Activated naive CD8-positive, alpha-beta T cell (primary cell): ENCODE measurements around the gene PRKAA1.
"Not testable (repeated sequence)": the region's sequence is repeated elsewhere in the genome, so short reads cannot be mapped to it uniquely, and the experiment has no call there.

Source experiments
- H3K27ac Mint-ChIP-seq: one replicate; pipeline ENCODE4 v1.8.0; 2021; ENCODE audit warnings: mixed read lengths
- H3K27me3 Mint-ChIP-seq: one replicate; pipeline ENCODE4 v1.8.0; 2021; ENCODE audit warnings: mixed read lengths
- H3K36me3 Mint-ChIP-seq: one replicate; pipeline ENCODE4 v1.8.0; 2021; ENCODE audit warnings: mixed read lengths
- H3K4me1 Mint-ChIP-seq: one replicate; pipeline ENCODE4 v1.8.0; 2021; ENCODE audit warnings: low read depth, mixed read lengths
- H3K4me3 Mint-ChIP-seq: one replicate; pipeline ENCODE4 v1.8.0; 2021; ENCODE audit warnings: mild to moderate bottlenecking, mixed read lengths
- H3K9me3 Mint-ChIP-seq: one replicate; pipeline ENCODE4 v1.8.0; 2021; ENCODE audit warnings: low read depth, mixed read lengths

PRKAA1 gene

DNA sequence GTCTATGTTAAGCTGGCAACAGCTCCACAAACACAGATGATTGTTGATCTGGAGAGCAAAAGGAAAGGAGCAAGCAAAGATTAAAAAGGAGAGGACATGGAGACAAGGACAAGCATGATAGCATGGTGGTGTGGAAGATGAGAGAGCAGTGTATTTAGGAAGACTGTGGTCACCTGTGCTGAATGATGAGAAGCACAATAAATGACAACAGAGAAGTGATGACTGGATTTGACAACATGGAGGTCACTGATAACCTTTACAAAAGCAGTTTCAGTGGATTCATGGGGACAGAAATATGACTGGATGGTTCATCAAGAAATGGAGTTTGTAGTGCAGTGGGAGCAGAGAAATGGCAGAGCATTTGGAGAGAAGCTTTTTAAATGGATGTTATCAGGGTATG lies 62.6 kb downstream of the PRKAA1 start:
- Mint-ChIP-seq H3K4me3 (no peak overlapping the region), H3K36me3 (peaks cover 15% of the 10 kb centered on the region), H3K4me1 (peaks cover 26% of the 10 kb centered on the region), H3K27ac (peak overlapping the region; percentile 12), H3K9me3 (no peaks in the 10 kb centered on the region), H3K27me3 (no peaks in the 10 kb centered on the region)

DNA sequence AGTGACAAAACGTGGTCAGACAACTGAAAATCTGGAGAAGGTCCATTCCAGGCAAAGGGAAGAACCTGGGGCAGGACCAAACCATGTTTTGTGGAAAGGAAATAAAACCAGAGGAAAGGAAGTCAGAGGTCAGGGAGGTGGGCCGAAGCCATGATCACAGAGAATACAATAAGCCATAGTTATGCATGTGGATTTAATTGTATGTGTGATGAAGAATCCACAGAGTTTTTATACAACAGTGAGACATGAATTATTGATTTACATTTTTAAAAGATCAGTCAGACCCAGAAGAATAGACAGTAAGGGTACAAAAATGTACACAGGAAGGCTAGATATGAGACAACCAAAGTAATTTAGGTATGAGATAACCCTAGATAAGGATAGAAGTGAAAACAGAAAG lies 63.2 kb downstream of the PRKAA1 start:
- Mint-ChIP-seq H3K4me3 (no peak overlapping the region), H3K27ac (peak overlapping the region; percentile 30), H3K4me1 (peaks cover 28% of the 10 kb centered on the region), H3K9me3 (no peaks in the 10 kb centered on the region), H3K27me3 (no peaks in the 10 kb centered on the region), H3K36me3 (peaks cover 11% of the 10 kb centered on the region)

DNA sequence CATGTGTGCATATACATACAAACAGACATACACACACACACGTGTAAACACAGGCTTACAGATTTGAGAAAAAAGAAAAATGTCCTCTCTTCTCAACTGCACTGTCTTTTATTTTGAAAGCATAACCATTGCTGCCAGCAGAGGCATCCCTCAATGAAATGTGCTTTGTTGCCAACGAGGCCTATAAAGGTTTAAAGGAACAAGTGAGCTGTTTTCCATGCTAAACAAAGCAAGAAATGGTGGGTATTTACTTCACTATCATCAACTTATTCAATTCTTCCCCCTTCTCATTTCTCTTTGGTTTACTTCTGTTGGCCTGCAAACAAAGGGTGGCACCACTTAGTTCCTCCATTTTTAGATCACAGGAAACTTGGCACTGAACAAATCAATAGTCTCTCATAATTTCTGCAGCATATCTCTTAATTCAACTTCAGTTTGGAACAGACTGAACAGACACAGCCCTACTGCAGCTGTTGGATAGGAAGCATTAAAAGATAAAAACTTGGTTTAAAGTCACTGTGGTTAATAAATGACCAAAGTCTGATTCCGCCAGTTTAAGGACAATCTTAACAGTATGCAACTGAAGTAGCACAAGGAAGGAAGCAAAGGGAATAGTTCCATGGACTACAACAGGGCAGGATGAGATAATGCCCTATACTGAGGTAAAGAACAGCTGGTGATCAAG lies 64.2 kb downstream of the PRKAA1 start:
- Mint-ChIP-seq H3K27ac (no peak overlapping the region), H3K9me3 (no peaks in the 10 kb centered on the region), H3K36me3 (peaks cover 12% of the 10 kb centered on the region), H3K4me3 (no peak overlapping the region), H3K4me1 (peaks cover 28% of the 10 kb centered on the region), H3K27me3 (no peaks in the 10 kb centered on the region)

DNA sequence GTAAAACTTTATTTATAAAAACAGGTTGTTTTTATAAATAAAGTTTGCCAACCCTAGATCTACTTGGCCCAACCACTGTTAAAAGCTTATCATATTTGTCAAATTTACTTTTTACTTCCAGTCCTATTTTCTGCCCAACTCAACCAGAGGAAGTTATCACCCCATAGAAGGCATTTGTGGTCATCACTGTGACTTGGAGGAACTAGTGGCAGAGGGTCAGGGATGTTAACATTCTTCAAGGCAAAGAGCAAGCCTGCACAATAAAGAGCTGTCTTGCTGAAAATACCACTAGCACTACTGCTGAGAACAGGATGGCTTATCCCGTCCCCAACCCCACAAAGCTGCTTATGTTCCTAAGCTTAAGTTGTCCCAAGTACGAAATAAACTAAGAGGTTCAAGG lies 64.7 kb downstream of the PRKAA1 start:
- no peak overlapping the region for H3K4me3 Mint-ChIP-seq
- no peaks in the 10 kb centered on the region for H3K9me3 Mint-ChIP-seq
- no peak overlapping the region for H3K27ac Mint-ChIP-seq
- peaks cover 10% of the 10 kb centered on the region for H3K36me3 Mint-ChIP-seq
- peaks cover 28% of the 10 kb centered on the region for H3K4me1 Mint-ChIP-seq
- H3K27me3 Mint-ChIP-seq: no peaks in the 10 kb centered on the region

DNA sequence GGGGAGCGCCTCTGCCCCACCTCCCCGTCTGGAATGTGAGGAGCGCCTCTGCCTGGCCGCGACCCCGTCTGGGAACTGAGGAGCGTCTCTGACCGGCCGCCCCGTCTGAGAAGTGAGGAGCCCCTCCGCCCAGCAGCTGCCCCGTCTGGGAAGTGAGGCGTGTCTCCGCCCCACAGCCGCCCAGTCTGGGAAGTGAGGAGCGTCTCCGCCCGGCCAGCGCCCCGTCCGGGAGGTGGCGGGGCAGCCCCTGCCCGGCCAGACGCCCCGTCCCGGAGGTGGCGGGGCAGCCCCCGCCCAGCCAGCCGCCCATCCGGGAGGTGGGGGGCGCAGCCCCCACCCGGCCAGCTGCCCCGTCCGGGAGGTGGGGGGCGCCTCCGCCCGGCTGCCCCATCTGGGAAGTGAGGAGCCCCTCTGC lies 75.7 kb downstream of the PRKAA1 start:
- H3K9me3 Mint-ChIP-seq, H3K4me1 Mint-ChIP-seq, H3K27ac Mint-ChIP-seq, H3K27me3 Mint-ChIP-seq, H3K4me3 Mint-ChIP-seq: not testable (repeated sequence)
- peaks cover 15% of the 10 kb centered on the region for H3K36me3 Mint-ChIP-seq

DNA sequence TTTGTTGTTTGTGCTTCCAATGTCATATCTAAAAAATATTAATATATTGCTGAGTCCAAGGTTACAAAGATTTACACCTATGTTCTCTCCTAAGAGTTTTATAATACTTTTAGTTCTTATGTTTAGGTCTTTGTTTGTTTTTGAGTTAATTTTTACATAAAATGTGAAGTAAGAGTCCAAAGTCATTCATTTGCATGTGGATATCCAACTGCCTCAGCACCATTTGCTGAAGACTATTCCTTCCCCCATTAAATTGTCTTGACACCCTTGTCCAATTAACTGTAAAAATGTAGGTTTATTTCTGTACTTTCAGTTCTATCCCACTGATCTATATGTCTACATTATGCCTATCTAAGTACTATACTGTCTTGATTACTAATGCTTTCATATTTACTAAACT lies 78.1 kb downstream of the PRKAA1 start:
- Mint-ChIP-seq H3K4me3 (no peak overlapping the region), H3K9me3 (peaks cover 4% of the 10 kb centered on the region), H3K27ac (no peak overlapping the region), H3K4me1 (peaks cover 14% of the 10 kb centered on the region), H3K36me3 (peaks cover 18% of the 10 kb centered on the region), H3K27me3 (no peaks in the 10 kb centered on the region)

DNA sequence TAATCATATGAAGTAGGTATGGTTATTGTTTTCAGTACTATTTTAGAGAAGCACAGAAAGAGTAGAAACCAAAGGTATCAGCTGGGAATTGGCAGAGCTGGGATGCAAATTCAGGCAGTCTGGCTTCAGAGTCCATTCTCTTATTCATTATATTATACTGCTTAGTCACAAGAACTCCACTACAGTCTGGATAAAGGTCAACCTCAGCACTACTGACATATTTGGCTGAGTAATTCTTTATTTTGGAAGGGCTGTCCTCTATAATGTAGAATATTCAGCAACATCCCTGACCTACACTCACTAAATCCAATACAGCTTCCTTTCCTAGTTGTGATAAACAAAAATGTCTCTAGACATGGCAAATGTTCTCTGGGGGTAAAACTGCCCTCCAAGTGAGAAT lies 80.9 kb downstream of the PRKAA1 start:
- H3K4me3 Mint-ChIP-seq: no peak overlapping the region
- H3K27ac Mint-ChIP-seq: no peak overlapping the region
- no peaks in the 10 kb centered on the region for H3K27me3 Mint-ChIP-seq
- H3K36me3 Mint-ChIP-seq: peaks cover 20% of the 10 kb centered on the region
- H3K4me1 Mint-ChIP-seq: peaks cover 14% of the 10 kb centered on the region
- peaks cover 4% of the 10 kb centered on the region for H3K9me3 Mint-ChIP-seq

DNA sequence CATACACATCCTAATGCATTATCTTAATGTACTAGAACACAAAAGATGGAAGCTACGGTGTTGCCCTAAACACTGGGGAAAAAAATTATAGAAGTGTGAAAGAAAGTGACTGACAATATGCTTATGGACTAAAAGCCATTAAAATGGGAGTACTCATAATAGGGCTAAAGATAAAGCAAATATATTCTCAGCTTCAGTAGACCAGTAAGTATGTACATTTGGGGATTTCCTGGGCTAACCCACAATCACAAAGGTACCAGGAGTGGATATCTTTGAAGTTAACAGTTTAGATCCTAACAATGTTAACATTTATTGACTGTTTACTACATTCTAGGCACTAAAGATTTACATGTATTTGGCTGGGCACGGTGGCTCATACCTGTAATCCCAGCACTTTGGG lies 81.6 kb downstream of the PRKAA1 start:
- H3K27me3 Mint-ChIP-seq: no peaks in the 10 kb centered on the region
- no peak overlapping the region for H3K27ac Mint-ChIP-seq
- no peak overlapping the region for H3K4me3 Mint-ChIP-seq
- peaks cover 19% of the 10 kb centered on the region for H3K36me3 Mint-ChIP-seq
- peaks cover 3% of the 10 kb centered on the region for H3K9me3 Mint-ChIP-seq
- H3K4me1 Mint-ChIP-seq: peaks cover 14% of the 10 kb centered on the region

DNA sequence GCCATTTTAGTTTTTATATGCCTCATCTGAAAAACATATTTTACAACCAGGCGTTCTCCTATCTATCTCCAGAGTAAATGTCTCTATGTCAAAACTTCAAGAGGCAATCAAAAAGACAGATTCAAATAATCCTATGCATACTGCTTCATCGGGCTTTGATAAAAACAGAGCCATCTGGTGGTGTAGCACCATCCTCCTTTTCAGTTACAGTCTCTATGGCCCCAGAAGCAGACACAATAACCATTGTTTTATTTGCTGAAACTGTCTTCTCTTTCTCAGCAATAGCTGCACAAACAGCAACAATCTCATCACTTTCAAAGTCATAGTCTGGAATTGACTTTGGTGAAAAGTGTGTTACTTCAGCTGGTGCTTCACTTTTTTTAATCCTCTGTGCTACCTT lies 82.2 kb downstream of the PRKAA1 start:
- Mint-ChIP-seq H3K9me3 (no peaks in the 10 kb centered on the region), H3K27ac (no peak overlapping the region), H3K4me1 (peaks cover 14% of the 10 kb centered on the region), H3K36me3 (peaks cover 13% of the 10 kb centered on the region), H3K4me3 (no peak overlapping the region), H3K27me3 (no peaks in the 10 kb centered on the region)

DNA sequence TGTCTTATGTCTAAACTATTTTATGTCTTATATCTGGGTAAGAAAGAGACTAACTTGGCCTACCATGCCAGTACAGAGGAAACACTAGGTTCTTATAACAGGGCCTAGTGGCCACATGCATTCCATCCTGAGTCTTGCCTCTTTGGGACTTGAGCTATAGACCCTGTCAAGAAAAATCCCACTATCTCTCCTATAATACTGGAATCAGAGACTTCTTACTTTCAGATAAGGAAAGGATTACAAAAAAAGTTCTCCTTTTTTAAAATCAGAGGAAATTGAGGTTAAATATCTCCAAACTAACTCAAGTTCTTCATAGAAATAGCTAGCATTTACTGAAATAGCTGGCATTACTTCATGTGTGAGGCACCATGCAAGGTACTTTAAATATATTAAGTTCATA lies 84.2 kb downstream of the PRKAA1 start:
- H3K4me3 Mint-ChIP-seq: no peak overlapping the region
- H3K4me1 Mint-ChIP-seq: peaks cover 14% of the 10 kb centered on the region
- H3K27ac Mint-ChIP-seq: no peak overlapping the region
- no peaks in the 10 kb centered on the region for H3K9me3 Mint-ChIP-seq
- H3K36me3 Mint-ChIP-seq: peaks cover 18% of the 10 kb centered on the region
- no peaks in the 10 kb centered on the region for H3K27me3 Mint-ChIP-seq

DNA sequence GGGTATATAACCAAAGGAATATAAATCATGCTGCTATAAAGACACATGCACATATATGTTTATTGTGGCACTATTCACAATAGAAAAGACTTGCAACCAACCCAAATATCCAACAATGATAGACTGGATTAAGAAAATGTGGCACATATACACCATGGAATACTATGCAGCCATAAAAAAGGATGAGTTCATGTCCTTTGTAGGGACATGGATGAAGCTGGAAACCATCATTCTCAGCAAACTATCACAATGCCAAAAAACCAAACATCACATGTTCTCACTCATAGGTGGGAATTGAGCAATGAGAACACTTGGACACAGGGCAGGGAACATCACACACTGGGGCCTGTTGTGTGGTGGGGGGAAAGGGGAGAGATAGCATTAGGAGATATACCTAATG lies 87.6 kb downstream of the PRKAA1 start:
- not testable (repeated sequence) for H3K4me1 Mint-ChIP-seq, H3K27ac Mint-ChIP-seq, H3K27me3 Mint-ChIP-seq, H3K4me3 Mint-ChIP-seq
- peaks cover 21% of the 10 kb centered on the region for H3K36me3 Mint-ChIP-seq
- H3K9me3 Mint-ChIP-seq: peaks cover 11% of the 10 kb centered on the region
